GM18909 (cell line): Measurements from ENCODE around the gene COX4I2.

Source experiments
- ATAC-seq: cut with Tn5 transposase; IDR thresholded peaks from one replicate; pipeline ENCODE4 v1.9.1; 2021; ENCODE audit warnings: mild to moderate bottlenecking; ENCODE audit not compliant: unreplicated experiment, poor library complexity

COX4I2 gene

GRCh38 chr20:31674895-31675827, 37.4 kb downstream of the COX4I2 start:
- peak; percentile 69 for ATAC-seq

DNA sequence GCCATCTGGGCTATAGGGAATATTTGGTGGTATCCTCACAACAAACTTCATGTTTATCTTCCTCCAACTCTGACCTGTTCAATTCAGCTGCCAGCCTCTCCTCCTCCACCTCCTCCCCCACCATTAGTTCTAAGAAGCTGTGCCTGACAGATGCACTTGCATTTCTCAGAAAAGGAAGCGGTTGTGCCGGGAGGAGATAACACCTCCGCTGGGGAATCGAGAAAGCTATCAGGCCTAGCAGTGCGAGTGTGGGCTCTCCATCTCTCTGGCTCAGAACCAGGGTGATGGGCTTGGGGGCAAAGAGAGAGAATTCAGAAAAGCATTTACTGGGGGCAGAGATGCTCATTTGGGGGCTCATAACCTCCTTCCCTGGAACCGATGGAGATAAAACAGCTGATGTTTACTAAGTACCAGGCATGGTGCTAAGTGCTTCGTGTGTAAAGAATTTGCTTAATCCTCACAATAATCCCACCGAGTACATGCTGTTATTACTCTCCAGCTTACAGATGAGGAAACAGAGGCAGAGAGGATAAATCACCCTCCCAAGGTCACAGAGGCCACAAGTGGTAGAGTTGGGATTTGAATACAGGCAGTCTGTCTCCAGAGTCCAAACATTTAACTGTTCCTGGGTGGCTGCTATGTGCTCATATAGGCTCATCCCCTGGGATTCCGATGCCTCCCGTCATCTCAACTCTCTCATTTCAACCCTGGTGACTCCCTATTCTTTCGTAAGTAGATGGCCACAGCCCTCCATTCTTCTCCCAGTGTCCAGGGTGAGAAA, 38.3 kb downstream of the COX4I2 start:
- ATAC-seq, result peak; percentile 53

GRCh38 chr20:31676609-31676989, 38.9 kb downstream of the COX4I2 start:
- ATAC-seq, result no peak

DNA sequence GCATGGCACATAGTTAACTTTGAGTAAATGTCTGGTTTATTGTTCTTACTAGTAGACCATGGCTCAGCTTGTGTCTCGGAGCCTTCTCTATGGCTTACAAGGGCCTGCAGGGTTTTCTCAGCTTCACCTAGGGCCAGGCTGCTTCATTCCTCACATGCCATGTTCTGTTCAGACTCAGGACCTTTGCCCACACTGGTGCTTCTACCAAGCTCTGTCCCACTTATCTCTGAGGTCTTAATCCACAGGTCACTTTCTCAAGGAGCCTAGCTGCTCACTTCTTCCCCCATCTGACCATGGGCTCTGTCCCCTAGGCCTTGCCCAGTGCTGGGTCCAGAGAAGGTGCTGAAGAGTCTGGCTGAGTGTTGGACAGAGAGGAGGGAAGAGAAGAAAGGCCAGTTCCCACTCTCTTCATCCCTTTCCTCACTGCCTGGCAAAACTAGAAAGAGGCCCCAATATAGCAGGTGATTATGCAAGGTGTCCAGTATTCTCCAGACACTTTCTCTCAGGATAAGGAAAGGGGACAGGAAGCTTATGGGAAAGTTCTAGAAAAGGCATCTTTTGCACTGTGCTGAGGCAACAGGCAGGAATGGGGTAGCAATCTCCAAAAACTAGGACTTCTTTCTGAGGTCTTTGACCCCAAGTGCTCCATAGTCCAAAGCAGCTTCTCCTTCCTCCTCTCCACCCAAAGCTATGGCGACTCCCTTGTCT, 40.0 kb downstream of the COX4I2 start:
- ATAC-seq, result no peak

DNA sequence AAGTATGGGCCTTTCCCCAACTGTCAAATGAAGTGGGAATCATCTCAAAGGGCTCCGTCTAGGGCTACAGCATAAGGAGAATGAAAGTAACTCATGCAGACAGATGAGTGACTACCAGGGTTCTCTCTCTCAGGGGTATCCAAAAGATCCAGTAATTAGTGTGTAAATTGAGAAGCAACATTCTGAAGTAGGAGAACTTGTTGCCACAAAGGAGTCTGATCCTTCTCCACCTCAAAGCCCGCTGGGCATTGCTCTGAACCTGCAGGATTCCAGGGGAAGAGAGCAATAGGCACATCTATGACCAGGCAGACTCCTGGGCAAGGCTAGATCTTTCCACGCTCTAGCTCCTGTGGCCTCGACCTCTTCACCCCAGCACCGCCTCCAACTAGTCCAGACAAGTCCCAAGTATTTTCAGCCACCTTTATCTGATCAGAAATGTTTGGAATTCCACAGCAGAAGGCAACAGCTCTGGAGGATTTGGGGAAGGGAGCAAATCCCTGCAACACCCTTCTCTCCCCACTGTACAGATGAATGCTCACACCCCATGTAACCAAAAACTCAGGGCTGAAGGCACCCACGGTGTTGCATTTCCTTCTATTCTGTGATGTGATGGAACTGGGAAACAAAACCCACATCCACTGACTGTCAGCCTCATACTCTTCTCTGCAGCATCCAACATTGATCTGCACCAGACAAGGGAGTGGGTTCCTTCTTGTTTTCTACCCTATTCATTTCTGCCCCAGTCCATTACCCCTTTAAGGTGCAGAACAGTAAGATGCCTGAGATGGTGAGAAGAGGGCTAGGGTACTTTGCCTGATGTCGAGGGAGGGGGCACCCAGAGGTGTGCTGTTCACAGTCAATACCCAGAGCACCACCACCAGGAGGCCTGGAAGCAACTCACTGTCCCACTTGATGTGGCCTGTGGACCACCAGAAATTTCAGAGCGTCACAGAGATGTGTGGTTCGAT, 41.0 kb downstream of the COX4I2 start:
- ATAC-seq, result no peak

DNA sequence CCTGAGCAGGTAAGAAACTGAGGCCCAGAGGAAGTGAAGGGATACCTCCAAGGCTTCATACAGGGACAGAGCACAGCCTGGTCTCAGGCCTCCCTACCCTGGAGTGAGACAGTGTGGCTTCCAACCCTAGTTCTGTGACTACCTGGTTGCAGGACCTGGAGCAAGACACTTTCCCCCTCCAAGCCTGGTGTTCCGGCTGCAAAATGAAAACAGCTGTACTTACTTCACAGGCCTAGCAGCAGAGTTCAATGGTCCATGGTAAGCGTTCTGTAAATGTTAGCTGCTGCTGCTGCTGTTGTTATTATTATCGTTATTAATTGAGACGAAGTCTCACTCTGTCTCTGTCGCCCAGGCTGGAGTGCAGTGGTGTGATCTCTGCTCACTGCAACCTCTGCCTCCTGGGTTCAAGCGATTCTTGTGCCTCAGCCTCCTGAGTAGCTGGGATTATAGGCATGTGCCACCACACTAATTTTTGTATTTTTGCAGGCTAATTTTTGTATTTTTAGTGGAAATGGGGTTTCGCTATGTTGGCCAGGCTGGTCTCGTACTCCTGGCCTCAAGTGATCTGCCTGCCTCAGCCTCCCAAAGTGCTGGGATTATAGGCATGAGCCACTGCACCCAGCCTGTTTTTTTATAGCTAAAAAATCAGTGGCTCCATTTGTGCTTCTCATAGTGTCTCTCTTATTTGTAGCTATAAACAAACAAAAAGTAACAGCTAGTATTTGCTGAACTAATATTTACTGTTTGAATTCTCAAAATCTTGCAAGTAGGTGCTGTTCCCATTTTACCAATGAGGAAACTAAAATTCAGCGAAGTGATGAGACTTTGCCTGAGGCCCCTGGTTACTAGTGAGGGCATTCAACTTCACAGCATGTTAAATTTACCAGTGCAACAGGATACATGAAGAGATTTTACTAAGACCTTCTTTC, 41.9 kb downstream of the COX4I2 start:
- ATAC-seq, result no peak

- no peak for ATAC-seq
These were observed 42.8 kb downstream of the COX4I2 start for GRCh38 chr20:31680286-31681127.

- no peak for ATAC-seq
These were observed 43.5 kb downstream of the COX4I2 start for GRCh38 chr20:31681128-31681727.

DNA sequence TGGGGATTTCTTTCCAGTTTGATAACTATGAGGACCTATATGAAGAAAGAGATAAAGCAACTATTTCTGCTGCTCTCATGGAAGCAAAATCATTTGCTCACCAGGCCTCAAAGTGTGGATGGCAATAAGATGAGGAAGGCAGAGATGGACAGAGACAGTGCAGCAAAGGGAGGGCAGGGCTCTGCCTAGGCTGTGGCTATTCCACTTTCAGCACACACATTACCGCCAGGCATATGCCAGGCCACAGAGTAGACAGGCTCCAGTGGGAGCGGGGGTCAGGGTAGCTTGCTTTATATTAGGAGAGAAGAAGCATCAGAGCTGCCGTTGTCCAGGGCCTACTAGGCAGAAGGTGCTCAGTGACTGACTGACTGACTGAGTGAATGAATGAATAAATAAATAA, 44.1 kb downstream of the COX4I2 start:
- no peak for ATAC-seq

- no peak for ATAC-seq
These were observed 44.6 kb downstream of the COX4I2 start for GRCh38 chr20:31682352-31682751.

DNA sequence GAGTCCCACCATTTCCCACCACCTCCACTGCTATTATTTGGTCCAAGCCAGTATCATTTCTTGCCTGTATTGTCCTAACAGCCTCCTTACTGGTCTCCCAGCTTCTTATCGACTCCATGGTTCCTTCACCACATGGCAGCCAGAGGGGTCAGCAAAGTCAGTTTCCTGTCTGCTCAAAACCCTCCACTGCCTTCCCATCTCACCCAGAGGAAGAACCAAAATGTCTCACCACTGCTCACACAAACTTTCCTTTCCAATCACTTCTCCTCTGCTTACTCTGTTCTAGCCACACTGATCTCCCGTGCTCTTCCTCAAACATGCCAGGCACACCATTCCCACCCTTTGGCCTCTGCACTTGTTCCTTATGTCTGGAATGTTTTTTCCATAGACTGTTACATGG, 45.2 kb downstream of the COX4I2 start:
- no peak for ATAC-seq

DNA sequence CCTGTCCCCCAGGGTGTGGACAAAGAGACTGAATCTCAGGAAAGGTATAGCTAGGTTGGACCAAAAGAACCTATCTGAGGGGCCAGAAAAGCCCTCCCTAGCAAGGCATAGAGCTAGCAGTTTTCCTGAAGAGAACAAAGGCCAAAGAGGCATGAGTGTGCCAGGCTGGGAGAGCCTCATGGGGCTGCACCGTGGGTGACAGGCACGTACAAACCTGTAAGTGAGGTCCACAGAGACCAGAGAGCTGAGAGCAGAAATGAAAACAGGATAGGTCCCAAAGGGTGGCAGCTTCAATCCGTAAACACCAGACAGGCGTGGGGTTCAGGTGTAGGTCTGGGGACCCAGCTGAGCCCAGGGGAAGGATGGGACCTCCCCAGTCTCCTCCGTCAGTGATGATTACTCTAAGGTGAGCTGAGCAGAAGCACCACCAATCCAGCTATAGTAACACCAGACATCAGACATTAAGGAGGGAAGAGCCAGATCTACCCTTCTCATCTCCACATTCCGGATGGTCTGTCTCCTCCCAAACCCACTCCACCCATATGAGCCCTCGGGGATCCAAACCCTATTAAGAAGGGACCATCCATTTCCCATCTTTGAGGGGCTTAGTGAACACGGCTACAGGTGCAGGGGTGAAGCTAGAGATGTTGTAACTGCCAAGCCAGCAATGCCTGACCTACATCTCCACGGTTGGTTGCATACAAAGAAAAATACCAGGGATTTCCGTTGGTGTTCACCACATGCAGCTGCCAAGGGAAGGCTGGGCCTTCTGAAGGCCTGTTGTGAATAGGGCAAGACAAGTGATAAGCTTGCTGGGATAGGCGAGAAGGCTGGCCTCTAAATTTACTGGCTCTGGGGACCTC, 46.7 kb downstream of the COX4I2 start:
- peak; percentile 55 for ATAC-seq

- ATAC-seq, result no peak
These were observed 48.3 kb downstream of the COX4I2 start for GRCh38 chr20:31685853-31686643.

DNA sequence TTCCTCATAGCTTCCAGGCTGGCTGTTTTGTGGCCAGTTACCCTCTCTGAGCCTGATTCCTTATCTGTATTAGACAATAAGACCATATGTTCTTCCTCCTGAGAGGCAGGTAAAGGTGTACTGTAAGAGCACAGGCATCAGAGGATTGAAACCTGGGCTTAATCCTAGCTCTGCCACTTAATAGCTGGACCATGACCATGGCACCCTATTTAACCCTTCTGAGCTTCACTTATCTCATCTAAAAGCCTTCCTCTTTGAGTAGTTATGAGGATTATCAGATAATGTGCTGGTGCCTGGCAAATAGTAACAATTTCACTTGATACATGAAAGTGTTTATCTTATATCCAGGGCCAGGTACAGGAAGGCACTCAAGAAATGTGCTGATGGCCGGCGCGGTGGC, 50.1 kb downstream of the COX4I2 start:
- ATAC-seq, result no peak

DNA sequence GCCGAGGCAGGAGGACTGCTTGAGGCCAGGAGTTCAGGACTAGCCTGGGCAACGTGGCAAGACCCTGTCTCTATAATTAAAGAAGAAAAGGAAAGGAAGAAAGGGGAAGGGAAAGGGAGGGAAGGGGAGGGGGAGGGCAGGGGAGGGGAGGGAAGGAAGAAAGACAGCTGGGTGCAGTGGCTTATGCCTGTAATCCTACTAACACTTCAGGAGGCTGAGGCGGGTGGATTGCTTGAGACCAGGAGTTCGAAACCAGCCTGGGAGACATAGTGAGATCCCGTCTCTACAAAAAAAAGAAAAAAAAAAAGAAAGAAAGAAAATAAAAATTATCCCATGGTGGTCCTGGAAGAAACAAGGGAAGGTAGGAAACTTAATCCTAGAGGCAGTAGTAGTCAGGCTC, 51.4 kb downstream of the COX4I2 start:
- ATAC-seq, result no peak
